Naive thymus-derived CD8-positive, alpha-beta T cell (primary cell): Measurements from ENCODE around the gene PDE6H. TPM values are rescaled to one million over a fixed set of nuclear protein-coding genes. Genes with fewer than 3 reads are reported as not detected.

Experiments used
- ATAC-seq, 2 donors: fragments of 150-1000 bp; cut with Tn5 transposase in 1 of 2; sonication (Bioruptor Pico), chemical (Tn5 transposase) in 1 of 2; 1 replicate in 1 of 2; 2 replicates in 1 of 2; pipeline ENCODE4 v1.10.0; 2021; ENCODE audit warnings: mild to moderate bottlenecking in 2 of 2, moderate library complexity in 2 of 2
- POLR2A ChIA-PET: fragments of 350-600 bp; sonication (Branson Sonifier 250); formaldehyde crosslinking; loops from one replicate; lab custom pipeline; 2021; ENCODE audit warnings: antibody characterized with exemption; lab: Charles Lee
- DNase-seq, 10 donors: peaks; one replicate each; pipeline versions ENCODE4 v3.0.0 to v3.0.0-alpha.2; 2020 to 2022
- H3K27ac Mint-ChIP-seq, 10 donors: one replicate each; pipeline ENCODE4 v1.8.0; 2020 to 2022; ENCODE audit warnings: mild to moderate bottlenecking in 10 of 10, mixed read lengths in 10 of 10, moderate library complexity in 4 of 10, inconsistent platforms in 1 of 10
- H3K27me3 Mint-ChIP-seq, 5 donors: one replicate each; pipeline ENCODE4 v1.8.0; 2021 to 2022; ENCODE audit warnings: mixed read lengths in 5 of 5
- H3K36me3 Mint-ChIP-seq, 3 donors: one replicate each; pipeline ENCODE4 v1.8.0; 2020 to 2022; ENCODE audit warnings: mixed read lengths in 3 of 3, mild to moderate bottlenecking in 2 of 3, inconsistent platforms in 1 of 3
- H3K4me1 Mint-ChIP-seq, 4 donors: one replicate each; pipeline ENCODE4 v1.8.0; 2021 to 2022; ENCODE audit warnings: mixed read lengths in 4 of 4
- H3K4me3 Mint-ChIP-seq, 10 donors: one replicate each; pipeline ENCODE4 v1.8.0; 2020 to 2022; ENCODE audit warnings: mild to moderate bottlenecking in 10 of 10, mixed read lengths in 10 of 10, moderate library complexity in 6 of 10, inconsistent platforms in 1 of 10
- H3K9me3 Mint-ChIP-seq, 9 donors: one replicate each; pipeline ENCODE4 v1.8.0; 2020 to 2022; ENCODE audit warnings: mixed read lengths in 9 of 9, mild to moderate bottlenecking in 3 of 9, inconsistent platforms in 1 of 9, moderate library complexity in 1 of 9
- polyA plus RNA-seq, 3 donors: library from polyadenylated mRNA; unstranded; fragments of 300-500 nt; fragmentation: Illumina TruSeq; gene quantifications; one replicate each; pipeline ENCODE4 v1.2.3, GENCODE V29; 2021
- total RNA-seq, 8 experiments: library from RNA in 2 of 8; stranded (reverse) in 2 of 8; gene quantifications; one replicate each; pipeline ENCODE4 v1.2.3 and lab custom pipeline; 2021 to 2026

PDE6H gene
- total and polyA plus RNA-seq, 5 experiments from 2014 or later, result not detected

GRCh38 chr12:14959916-14960496 lies 12.8 kb upstream of the PDE6H start:
- ATAC-seq (no peak), DNase-seq (no peak)
- Mint-ChIP-seq H3K4me3 (peak overlapping the region; percentile 95 to 100 (median 99)), H3K9me3 (peaks cover 0 to 12% (median 0%) of the 10 kb centered on the region in 9 donors), H3K36me3 (peaks cover 18 to 51% (median 38%) of the 10 kb centered on the region in 3 donors), H3K4me1 (peaks cover 34 to 83% (median 67%) of the 10 kb centered on the region in 4 donors), H3K27ac (peak overlapping the region; percentile 95 to 100 (median 99)), H3K27me3 (no peaks in the 10 kb centered on the region)
- POLR2A ChIA-PET, result interaction anchor here (0.6 to 7.8 kb wide), 15 partner anchors 8 to 189 kb away, joined by 3 to 86 read pairs (median 6); partner anchors contain the start of genes C12orf60, ERP27, PDE6H and WBP11

DNA sequence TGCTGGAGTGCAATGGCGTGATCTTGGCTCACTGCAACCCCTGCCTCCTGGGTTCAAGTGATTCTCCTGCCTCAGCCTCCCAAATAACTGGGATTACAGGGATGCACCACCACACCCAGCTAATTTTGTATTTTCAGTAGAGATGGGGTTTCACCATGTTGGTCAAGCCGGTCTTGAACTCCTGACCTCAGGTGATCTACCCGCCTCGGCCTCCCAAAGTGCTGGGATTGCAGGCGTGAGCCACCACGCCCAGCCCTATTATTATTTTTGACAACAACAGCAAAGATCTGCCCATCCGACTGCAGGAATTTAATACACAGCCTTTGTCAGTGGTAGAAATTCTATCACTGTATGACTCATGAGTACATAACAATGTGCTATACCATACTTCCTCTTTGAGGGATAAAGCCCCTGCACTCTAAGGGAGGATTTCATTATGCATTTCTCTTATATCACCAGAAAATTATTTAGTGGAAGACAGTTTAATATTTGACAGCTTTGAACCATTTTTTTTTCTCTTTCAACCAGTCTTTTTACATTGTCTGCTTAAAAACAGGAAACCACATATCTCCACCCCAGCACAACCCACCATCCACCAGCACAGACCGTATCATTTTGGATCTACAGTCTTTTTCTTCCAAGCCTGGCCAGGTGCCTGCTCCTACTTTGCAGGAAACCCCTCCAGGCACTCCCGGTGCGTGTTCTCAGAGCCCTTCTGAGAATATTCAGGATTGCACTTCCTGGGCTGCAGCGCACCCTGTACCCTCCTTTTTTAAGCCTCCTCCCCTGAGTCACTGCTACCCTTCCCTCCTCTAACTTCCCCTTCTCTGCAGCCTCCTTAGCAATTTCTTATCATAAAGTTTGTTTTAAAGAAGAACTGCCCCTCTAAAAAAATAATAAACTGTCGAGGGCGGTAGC lies 12.0 kb upstream of the PDE6H start:
- peaks cover 18 to 48% (median 38%) of the 10 kb centered on the region in 3 donors for H3K36me3 Mint-ChIP-seq
- peak; percentile 52 to 53 for ATAC-seq
- peaks cover 39 to 89% (median 70%) of the 10 kb centered on the region in 4 donors for H3K4me1 Mint-ChIP-seq
- H3K27ac Mint-ChIP-seq, result peak overlapping the region; percentile 95 to 100 (median 99)
- POLR2A ChIA-PET, result interaction anchor here (0.6 to 7.8 kb wide), 20 partner anchors 8 to 190 kb away, joined by 3 to 86 read pairs (median 8); partner anchors contain the start of genes C12orf60, ERP27 and WBP11
- peak; percentile 30 to 84 (median 62) for DNase-seq
- H3K27me3 Mint-ChIP-seq, result no peaks in the 10 kb centered on the region
- H3K4me3 Mint-ChIP-seq, result peak overlapping the region; percentile 95 to 100 (median 99)
- peaks cover 0 to 12% (median 0%) of the 10 kb centered on the region in 9 donors for H3K9me3 Mint-ChIP-seq

GRCh38 chr12:14961466-14962152 lies 11.2 kb upstream of the PDE6H start, which contains the start of gene ARHGDIB:
Gene ARHGDIB (minus strand): TSS chr12:14961601. CDS start chr12:14950712, 10,889 bp downstream.
- H3K36me3 Mint-ChIP-seq, result peaks cover 18 to 42% (median 34%) of the 10 kb centered on the region in 3 donors
- peaks cover 0 to 12% (median 0%) of the 10 kb centered on the region in 9 donors for H3K9me3 Mint-ChIP-seq
- peak within 1 kb of the TSS; percentile 95 to 100 (median 99) for H3K4me3 Mint-ChIP-seq
- H3K4me1 Mint-ChIP-seq, result peaks cover 37 to 89% (median 65%) of the 10 kb centered on the region in 4 donors
- H3K27me3 Mint-ChIP-seq, result no peaks in the 10 kb centered on the region
- ATAC-seq, result peak; percentile 75 to 80
- peak within 1 kb of the TSS; percentile 95 to 100 (median 99) for H3K27ac Mint-ChIP-seq
- peak; percentile 42 to 95 (median 88) for DNase-seq
- POLR2A ChIA-PET, result interaction anchor here (0.7 to 7.8 kb wide), 20 partner anchors 9 to 191 kb away, joined by 3 to 86 read pairs (median 8); partner anchors contain the start of genes C12orf60, ERP27, PDE6H and WBP11

DNA sequence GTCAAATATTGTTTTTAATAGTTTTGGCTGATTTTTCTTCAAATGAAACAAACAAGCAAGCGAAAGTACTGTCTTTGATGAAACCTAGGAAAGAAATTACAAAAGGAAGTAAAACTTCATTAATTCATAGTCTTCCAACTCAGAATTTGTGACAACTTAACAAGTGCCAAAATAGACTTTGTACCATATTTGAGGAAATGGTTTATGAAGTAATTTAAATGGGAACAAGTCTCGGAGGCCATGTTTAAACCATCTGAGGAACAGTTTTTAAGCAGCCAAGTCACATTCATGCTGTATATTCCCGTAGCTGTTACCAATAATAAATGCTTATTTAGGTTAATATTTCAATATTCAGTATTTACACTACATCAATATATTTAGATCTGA lies 10.7 kb upstream of the PDE6H start:
- H3K4me1 Mint-ChIP-seq, result peaks cover 37 to 83% (median 62%) of the 10 kb centered on the region in 4 donors
- DNase-seq, result no peak
- peak overlapping the region; percentile 95 to 100 (median 99) for H3K27ac Mint-ChIP-seq

DNA sequence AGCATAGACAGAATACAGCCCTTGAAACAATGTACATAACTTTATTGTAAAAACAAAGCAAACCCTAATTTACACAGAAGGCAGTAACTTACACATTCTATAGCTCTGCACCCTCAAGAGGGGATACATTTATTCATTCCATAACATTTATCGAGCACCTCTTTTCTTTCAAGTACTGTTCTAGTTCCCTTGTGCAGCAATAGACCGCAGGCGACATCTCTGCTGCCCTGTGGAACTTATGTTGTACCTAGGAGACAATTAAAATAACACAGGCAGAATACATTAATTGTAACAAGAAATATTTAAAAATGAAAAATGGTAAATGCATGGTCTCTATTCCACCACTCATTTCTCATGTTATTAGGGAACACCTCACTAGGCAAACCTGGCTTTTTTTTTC lies 10.0 kb upstream of the PDE6H start:
- Mint-ChIP-seq H3K27me3 (no peaks in the 10 kb centered on the region), H3K4me1 (peaks cover 35 to 81% (median 62%) of the 10 kb centered on the region in 4 donors), H3K27ac (peak overlapping the region; percentile 95 to 100 (median 99)), H3K9me3 (peaks cover 0 to 12% (median 0%) of the 10 kb centered on the region in 9 donors), H3K4me3 (peak overlapping the region; percentile 55 to 100 (median 98)), H3K36me3 (peaks cover 18 to 31% (median 29%) of the 10 kb centered on the region in 3 donors)
- POLR2A ChIA-PET, result interaction anchor here (0.6 to 7.8 kb wide), 11 partner anchors 8 to 192 kb away, joined by 3 to 86 read pairs (median 8); partner anchors contain the start of gene PDE6H
- ATAC-seq (no peak), DNase-seq (no peak)

More for the DNA sequence above, 10.7 kb upstream of the PDE6H start:
- Mint-ChIP-seq H3K9me3 (peaks cover 0 to 12% (median 0%) of the 10 kb centered on the region in 9 donors), H3K27me3 (no peaks in the 10 kb centered on the region), H3K4me3 (peak overlapping the region; percentile 95 to 100 (median 99)), H3K36me3 (peaks cover 18 to 36% (median 32%) of the 10 kb centered on the region in 3 donors)
- POLR2A ChIA-PET, result interaction anchor here (0.7 to 7.8 kb wide), 21 partner anchors 10 to 192 kb away, joined by 3 to 86 read pairs (median 7); partner anchors contain the start of genes C12orf60, ERP27, PDE6H and WBP11
- no peak for ATAC-seq

DNA sequence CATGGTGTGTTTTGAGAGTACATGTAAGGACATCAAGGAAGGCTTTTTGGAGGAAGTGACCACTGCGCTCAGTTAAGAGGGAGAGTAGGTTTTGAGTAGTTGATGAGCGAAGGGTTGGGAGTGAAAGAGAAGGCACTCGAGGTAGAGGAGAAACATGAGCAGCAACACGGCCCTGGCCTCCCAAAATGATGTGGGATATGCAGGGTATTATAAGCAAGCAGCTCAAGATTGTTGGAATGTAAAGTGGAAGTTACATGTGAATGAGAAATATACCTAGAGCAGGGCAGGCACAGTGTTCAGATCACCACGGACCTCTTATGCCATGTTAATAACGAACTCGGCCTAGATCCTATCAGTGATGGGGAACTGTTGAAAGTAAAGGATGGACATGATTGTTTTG lies 9.3 kb upstream of the PDE6H start:
- ATAC-seq, result no peak
- POLR2A ChIA-PET, result interaction anchor here (1.0 to 7.8 kb wide), 6 partner anchors 9 to 193 kb away, joined by 3 to 86 read pairs (median 12); partner anchors contain the start of gene PDE6H
- H3K9me3 Mint-ChIP-seq, result peaks cover 0 to 12% (median 0%) of the 10 kb centered on the region in 9 donors
- H3K4me1 Mint-ChIP-seq, result peaks cover 34 to 77% (median 59%) of the 10 kb centered on the region in 4 donors
- H3K27ac Mint-ChIP-seq, result peak overlapping the region; percentile 95 to 100 (median 98)
- H3K27me3 Mint-ChIP-seq, result no peaks in the 10 kb centered on the region
- peak overlapping the region in 9 of 10 donors; percentile 5 to 97 (median 35) for H3K4me3 Mint-ChIP-seq
- DNase-seq, result no peak
- H3K36me3 Mint-ChIP-seq, result peaks cover 18 to 24% (median 22%) of the 10 kb centered on the region in 3 donors

DNA sequence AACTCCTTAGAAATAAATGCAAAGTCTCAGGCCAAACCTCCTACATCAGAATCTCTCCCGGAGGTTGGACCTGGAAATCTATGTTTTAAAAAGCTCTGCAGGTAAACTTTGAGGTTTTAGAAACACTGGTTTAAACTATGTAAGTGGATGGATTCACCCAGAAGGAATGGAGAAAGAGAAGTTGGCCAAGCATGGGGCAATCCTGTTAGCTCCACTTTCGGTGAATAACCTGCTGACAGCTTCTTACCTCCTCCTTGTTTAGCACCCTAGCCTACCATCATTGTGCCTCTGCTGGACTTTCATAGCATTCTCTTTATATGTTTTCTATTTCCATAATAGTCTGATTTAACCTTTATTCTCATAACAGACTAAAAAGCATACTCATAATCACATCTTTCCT lies 8.4 kb upstream of the PDE6H start:
- Mint-ChIP-seq H3K9me3 (peaks cover 0 to 12% (median 0%) of the 10 kb centered on the region in 9 donors), H3K27me3 (no peaks in the 10 kb centered on the region)
- POLR2A ChIA-PET, result interaction anchor here (0.5 to 3.5 kb wide), 9 partner anchors 8 to 184 kb away, joined by 3 to 18 read pairs (median 4); partner anchors contain the start of gene PDE6H

DNA sequence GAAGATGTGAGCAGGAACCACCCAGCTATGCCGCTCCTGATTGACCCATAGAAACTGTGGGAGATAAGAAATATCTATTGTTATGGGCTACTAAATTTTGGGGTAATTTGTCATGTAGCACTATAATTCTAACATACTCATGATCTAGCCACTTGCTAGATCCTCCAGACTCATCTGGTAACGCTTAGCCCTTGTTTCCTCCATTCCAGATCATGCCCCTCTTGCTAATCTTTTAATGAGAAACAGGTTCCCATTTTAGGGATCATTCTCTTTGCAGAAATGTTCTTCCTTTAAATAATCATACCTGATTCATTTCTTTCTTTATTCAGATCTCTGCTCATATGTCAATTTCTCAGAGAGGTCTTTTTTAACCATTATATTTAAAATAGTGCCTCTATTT lies 7.6 kb upstream of the PDE6H start:
- H3K4me1 Mint-ChIP-seq, result peaks cover 33 to 78% (median 59%) of the 10 kb centered on the region in 4 donors
- no peak overlapping the region for H3K4me3 Mint-ChIP-seq
- ATAC-seq, result no peak
- POLR2A ChIA-PET, result interaction anchor here (1.0 to 1.7 kb wide), 7 partner anchors 13 to 195 kb away, joined by 3 to 6 read pairs (median 4); a partner anchor contains a TSS
- H3K27ac Mint-ChIP-seq, result peak overlapping the region; percentile 84 to 100 (median 98)
- no peak for DNase-seq
- peaks cover 0 to 12% (median 0%) of the 10 kb centered on the region in 9 donors for H3K9me3 Mint-ChIP-seq
- no peaks in the 10 kb centered on the region for H3K27me3 Mint-ChIP-seq
- H3K36me3 Mint-ChIP-seq, result peaks cover 5 to 8% (median 6%) of the 10 kb centered on the region in 3 donors

More for the DNA sequence above, 8.4 kb upstream of the PDE6H start:
- Mint-ChIP-seq H3K27ac (peak overlapping the region; percentile 95 to 100 (median 98)), H3K36me3 (peaks cover 11 to 15% (median 13%) of the 10 kb centered on the region in 3 donors), H3K4me1 (peaks cover 33 to 73% (median 58%) of the 10 kb centered on the region in 4 donors), H3K4me3 (peak overlapping the region in 2 of 10 donors; percentile 47 to 54)
- ATAC-seq (no peak), DNase-seq (no peak)

DNA sequence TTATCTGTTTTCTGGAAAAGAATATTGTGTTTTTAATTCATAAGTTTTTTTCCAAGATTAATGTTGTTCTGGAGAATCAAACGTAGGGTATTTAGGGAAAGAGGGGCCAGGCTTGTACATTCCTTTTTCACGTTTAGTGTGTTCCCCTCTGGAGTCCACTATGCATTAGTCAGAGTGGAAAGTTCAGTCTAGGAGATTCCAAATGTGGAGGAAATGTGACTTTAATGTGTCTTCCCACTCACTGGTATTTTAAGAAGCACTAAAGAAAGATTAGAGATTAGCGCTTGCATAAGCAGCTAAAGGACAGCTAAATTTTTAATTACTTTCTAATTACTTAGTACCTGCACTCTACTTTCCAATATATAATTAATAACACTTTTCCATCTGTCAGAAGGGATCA lies 4.4 kb upstream of the PDE6H start:
- Mint-ChIP-seq H3K27me3 (no peaks in the 10 kb centered on the region), H3K4me1 (peaks cover 36 to 75% (median 54%) of the 10 kb centered on the region in 4 donors), H3K9me3 (peaks cover 0 to 8% (median 0%) of the 10 kb centered on the region in 9 donors), H3K36me3 (no peaks in the 10 kb centered on the region), H3K27ac (no peak overlapping the region), H3K4me3 (no peak overlapping the region)
- DNase-seq, result no peak
- POLR2A ChIA-PET, result interaction anchor here (1.3 to 1.4 kb wide), 3 partner anchors 9 to 562 kb away, joined by 4 to 6 read pairs (median 4); no protein-coding TSS in a partner anchor
- no peak for ATAC-seq

DNA sequence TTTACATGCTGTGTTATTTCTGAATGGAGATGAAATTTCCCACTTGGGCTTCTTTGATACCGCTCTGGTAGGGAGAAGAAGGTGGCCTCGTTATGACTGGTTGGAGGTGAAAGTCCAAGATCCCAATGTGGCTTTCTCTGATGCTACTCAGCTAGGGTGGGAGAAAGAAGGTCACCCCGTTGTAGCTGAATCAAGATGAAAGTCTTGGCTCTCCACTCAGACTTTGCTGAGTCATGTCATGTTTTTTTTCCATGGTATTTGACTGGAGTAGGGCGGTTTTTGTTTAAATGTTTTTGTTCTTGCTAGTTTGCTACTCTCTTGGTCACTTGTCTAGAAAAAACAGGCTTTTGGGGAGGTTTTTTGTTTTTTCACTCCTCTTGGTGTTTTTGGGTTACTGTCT lies 2.4 kb upstream of the PDE6H start:
- peaks cover 33 to 70% (median 46%) of the 10 kb centered on the region in 4 donors for H3K4me1 Mint-ChIP-seq
- no peak for ATAC-seq

GRCh38 chr12:14974633-14975032 lies 1.8 kb downstream of the PDE6H start:
- H3K27me3 Mint-ChIP-seq, result no peaks in the 10 kb centered on the region
- H3K27ac Mint-ChIP-seq, result peak overlapping the region in 1 of 10 donors; percentile 34
- DNase-seq (no peak), ATAC-seq (no peak)
- POLR2A ChIA-PET, result interaction anchor here (1.2 to 1.6 kb wide), 3 partner anchors 8 to 14 kb away, joined by 3 to 7 read pairs (median 4); partner anchors contain the start of gene ARHGDIB
- H3K4me1 Mint-ChIP-seq, result peaks cover 30 to 69% (median 49%) of the 10 kb centered on the region in 4 donors
- H3K4me3 Mint-ChIP-seq, result no peak overlapping the region
- no peaks in the 10 kb centered on the region for H3K9me3 Mint-ChIP-seq
- H3K36me3 Mint-ChIP-seq, result no peaks in the 10 kb centered on the region

More for the DNA sequence above, 2.4 kb upstream of the PDE6H start:
- Mint-ChIP-seq H3K9me3 (no peaks in the 10 kb centered on the region), H3K27me3 (no peaks in the 10 kb centered on the region), H3K27ac (no peak overlapping the region), H3K36me3 (no peaks in the 10 kb centered on the region), H3K4me3 (no peak overlapping the region)
- DNase-seq, result no peak
- POLR2A ChIA-PET, result interaction anchor here (1.0 kb wide), 1 partner anchor 13 kb away, joined by 5 read pairs; no protein-coding TSS in a partner anchor
